OCI-LY3 (cell line): ENCODE results near the gene KCNE4.

ENCODE experiments used
- CTCF ChIP-seq: fragments of 200-600, 300-600 bp; sonication (generic); IDR thresholded peaks from 2 replicates; pipeline ENCODE4 v1.5.1; 2014; ENCODE audit warnings: antibody characterized with exemption, low read length, low read depth
- EZH2phosphoT487 ChIP-seq: fragments of 200-600 bp; shearing (Covaris generic); IDR thresholded peaks from 2 replicates; pipeline ENCODE4 v1.6.1; 2018; ENCODE audit warnings: antibody characterized with exemption, mixed run types, low read depth

- no peak for TF ChIP-seq CTCF
- no peak for TF ChIP-seq EZH2phosphoT487
These were observed 50.0 kb downstream of the KCNE4 start for GRCh38 chr2:223102040-223102400.
